Measurements from ENCODE around the gene TRABD2B. TPM values are rescaled to one million over a fixed set of nuclear protein-coding genes. Genes with fewer than 3 reads are reported as not detected.

TRABD2B gene
- polyA plus RNA-seq, 2 donors = 0.24 to 0.34 TPM

GRCh38 chr1:47766832-47767740 lies 230.1 kb downstream of the TRABD2B start:
- 68 to 70% methylated on average over 12 of the region's 12 CpGs for WGBS, 2 donors
- Histone ChIP-seq H3K27ac (ENCODE audit: low read depth in 2 of 2, low read length in 1 of 2) (no peak overlapping the region), H3K9me3 (ENCODE audit: control insufficient read depth in 2 of 2, insufficient read depth in 1 of 2, low read depth in 1 of 2, low read length in 1 of 2) (no peaks in the 10 kb centered on the region)

GRCh38 chr1:47765742-47766485 lies 231.3 kb downstream of the TRABD2B start:
- no peaks in the 10 kb centered on the region for H3K36me3 ChIP-seq (ENCODE audit: control insufficient read depth in 2 of 2, insufficient read depth in 2 of 2, low read length in 1 of 2)
- H3K4me3 ChIP-seq (ENCODE audit: low read depth in 1 of 2, low read length in 2 of 2) = no peak overlapping the region
- H3K27ac ChIP-seq (ENCODE audit: low read depth in 2 of 2, low read length in 1 of 2) = no peak overlapping the region
- 82 to 89% methylated on average over 22 of the region's 22 CpGs for WGBS, 2 donors
- H3K9me3 ChIP-seq (ENCODE audit: control insufficient read depth in 2 of 2, insufficient read depth in 1 of 2, low read depth in 1 of 2, low read length in 1 of 2) = no peaks in the 10 kb centered on the region
- peaks cover 2 to 8% of the 10 kb centered on the region in 2 donors for H3K4me1 ChIP-seq (ENCODE audit: control insufficient read depth in 2 of 2, insufficient read depth in 2 of 2, low read length in 1 of 2)
- no peaks in the 10 kb centered on the region for H3K27me3 ChIP-seq (ENCODE audit: control insufficient read depth in 1 of 2, insufficient read depth in 2 of 2, low read length in 2 of 2)

More at GRCh38 chr1:47766832-47767740, 230.1 kb downstream of the TRABD2B start:
- Histone ChIP-seq H3K4me1 (ENCODE audit: control insufficient read depth in 2 of 2, insufficient read depth in 2 of 2, low read length in 1 of 2) (peaks cover 2 to 8% of the 10 kb centered on the region in 2 donors), H3K36me3 (ENCODE audit: control insufficient read depth in 2 of 2, insufficient read depth in 2 of 2, low read length in 1 of 2) (no peaks in the 10 kb centered on the region), H3K4me3 (ENCODE audit: low read depth in 1 of 2, low read length in 2 of 2) (no peak overlapping the region), H3K27me3 (ENCODE audit: control insufficient read depth in 1 of 2, insufficient read depth in 2 of 2, low read length in 2 of 2) (no peaks in the 10 kb centered on the region)

GRCh38 chr1:47765236-47765635 lies 231.9 kb downstream of the TRABD2B start:
- H3K36me3 ChIP-seq (ENCODE audit: control insufficient read depth in 2 of 2, insufficient read depth in 2 of 2, low read length in 1 of 2) = no peaks in the 10 kb centered on the region
- H3K4me3 ChIP-seq (ENCODE audit: low read depth in 1 of 2, low read length in 2 of 2) = no peak overlapping the region
- peaks cover 2 to 8% of the 10 kb centered on the region in 2 donors for H3K4me1 ChIP-seq (ENCODE audit: control insufficient read depth in 2 of 2, insufficient read depth in 2 of 2, low read length in 1 of 2)
- 84 to 88% methylated on average over 8 of the region's 8 CpGs for WGBS, 2 donors
- H3K27me3 ChIP-seq (ENCODE audit: control insufficient read depth in 1 of 2, insufficient read depth in 2 of 2, low read length in 2 of 2) = no peaks in the 10 kb centered on the region
- no peaks in the 10 kb centered on the region for H3K9me3 ChIP-seq (ENCODE audit: control insufficient read depth in 2 of 2, insufficient read depth in 1 of 2, low read depth in 1 of 2, low read length in 1 of 2)
- H3K27ac ChIP-seq (ENCODE audit: low read depth in 2 of 2, low read length in 1 of 2) = no peak overlapping the region

GRCh38 chr1:47764461-47765046 lies 232.6 kb downstream of the TRABD2B start:
- WGBS, 2 donors = 76 to 82% methylated on average over 9 of the region's 9 CpGs
- Histone ChIP-seq H3K36me3 (ENCODE audit: control insufficient read depth in 2 of 2, insufficient read depth in 2 of 2, low read length in 1 of 2) (no peaks in the 10 kb centered on the region), H3K27ac (ENCODE audit: low read depth in 2 of 2, low read length in 1 of 2) (no peak overlapping the region)

GRCh38 chr1:47763591-47764171 lies 233.5 kb downstream of the TRABD2B start:
- H3K9me3 ChIP-seq (ENCODE audit: control insufficient read depth in 2 of 2, insufficient read depth in 1 of 2, low read depth in 1 of 2, low read length in 1 of 2) = no peaks in the 10 kb centered on the region
- WGBS, 2 donors = 29 to 46% methylated on average over 9 of the region's 9 CpGs
- no peak overlapping the region for H3K4me3 ChIP-seq (ENCODE audit: low read depth in 1 of 2, low read length in 2 of 2)
- no peaks in the 10 kb centered on the region for H3K27me3 ChIP-seq (ENCODE audit: control insufficient read depth in 1 of 2, insufficient read depth in 2 of 2, low read length in 2 of 2)
- no peaks in the 10 kb centered on the region for H3K36me3 ChIP-seq (ENCODE audit: control insufficient read depth in 2 of 2, insufficient read depth in 2 of 2, low read length in 1 of 2)
- peaks cover 2 to 8% of the 10 kb centered on the region in 2 donors for H3K4me1 ChIP-seq (ENCODE audit: control insufficient read depth in 2 of 2, insufficient read depth in 2 of 2, low read length in 1 of 2)
- H3K27ac ChIP-seq (ENCODE audit: low read depth in 2 of 2, low read length in 1 of 2) = no peak overlapping the region

More at GRCh38 chr1:47764461-47765046, 232.6 kb downstream of the TRABD2B start:
- Histone ChIP-seq H3K4me3 (ENCODE audit: low read depth in 1 of 2, low read length in 2 of 2) (no peak overlapping the region), H3K4me1 (ENCODE audit: control insufficient read depth in 2 of 2, insufficient read depth in 2 of 2, low read length in 1 of 2) (peaks cover 2 to 8% of the 10 kb centered on the region in 2 donors), H3K27me3 (ENCODE audit: control insufficient read depth in 1 of 2, insufficient read depth in 2 of 2, low read length in 2 of 2) (no peaks in the 10 kb centered on the region), H3K9me3 (ENCODE audit: control insufficient read depth in 2 of 2, insufficient read depth in 1 of 2, low read depth in 1 of 2, low read length in 1 of 2) (no peaks in the 10 kb centered on the region)

- 70 to 79% methylated on average over 5 of the region's 5 CpGs for WGBS, 2 donors
These were observed 235.2 kb downstream of the TRABD2B start for GRCh38 chr1:47761974-47762373.

GRCh38 chr1:47761201-47761930 lies 235.8 kb downstream of the TRABD2B start:
- no peak overlapping the region for H3K4me3 ChIP-seq (ENCODE audit: low read depth in 1 of 2, low read length in 2 of 2)

More at GRCh38 chr1:47761974-47762373, 235.2 kb downstream of the TRABD2B start:
- Histone ChIP-seq H3K9me3 (ENCODE audit: control insufficient read depth in 2 of 2, insufficient read depth in 1 of 2, low read depth in 1 of 2, low read length in 1 of 2) (no peaks in the 10 kb centered on the region), H3K4me1 (ENCODE audit: control insufficient read depth in 2 of 2, insufficient read depth in 2 of 2, low read length in 1 of 2) (peaks cover 5 to 13% of the 10 kb centered on the region in 2 donors), H3K27ac (ENCODE audit: low read depth in 2 of 2, low read length in 1 of 2) (no peak overlapping the region), H3K4me3 (ENCODE audit: low read depth in 1 of 2, low read length in 2 of 2) (no peak overlapping the region), H3K36me3 (ENCODE audit: control insufficient read depth in 2 of 2, insufficient read depth in 2 of 2, low read length in 1 of 2) (no peaks in the 10 kb centered on the region), H3K27me3 (ENCODE audit: control insufficient read depth in 1 of 2, insufficient read depth in 2 of 2, low read length in 2 of 2) (no peaks in the 10 kb centered on the region)

GRCh38 chr1:47759936-47760629 lies 237.1 kb downstream of the TRABD2B start:
- 78 to 81% methylated on average over 9 of the region's 9 CpGs for WGBS, 2 donors
- H3K4me1 ChIP-seq (ENCODE audit: control insufficient read depth in 2 of 2, insufficient read depth in 2 of 2, low read length in 1 of 2) = peaks cover 5 to 13% of the 10 kb centered on the region in 2 donors
- H3K27me3 ChIP-seq (ENCODE audit: control insufficient read depth in 1 of 2, insufficient read depth in 2 of 2, low read length in 2 of 2) = no peaks in the 10 kb centered on the region
- H3K4me3 ChIP-seq (ENCODE audit: low read depth in 1 of 2, low read length in 2 of 2) = no peak overlapping the region
- H3K27ac ChIP-seq (ENCODE audit: low read depth in 2 of 2, low read length in 1 of 2) = no peak overlapping the region
- H3K36me3 ChIP-seq (ENCODE audit: control insufficient read depth in 2 of 2, insufficient read depth in 2 of 2, low read length in 1 of 2) = no peaks in the 10 kb centered on the region
- H3K9me3 ChIP-seq (ENCODE audit: control insufficient read depth in 2 of 2, insufficient read depth in 1 of 2, low read depth in 1 of 2, low read length in 1 of 2) = no peaks in the 10 kb centered on the region

More at GRCh38 chr1:47761201-47761930, 235.8 kb downstream of the TRABD2B start:
- Histone ChIP-seq H3K9me3 (ENCODE audit: control insufficient read depth in 2 of 2, insufficient read depth in 1 of 2, low read depth in 1 of 2, low read length in 1 of 2) (no peaks in the 10 kb centered on the region), H3K27me3 (ENCODE audit: control insufficient read depth in 1 of 2, insufficient read depth in 2 of 2, low read length in 2 of 2) (no peaks in the 10 kb centered on the region), H3K27ac (ENCODE audit: low read depth in 2 of 2, low read length in 1 of 2) (no peak overlapping the region), H3K36me3 (ENCODE audit: control insufficient read depth in 2 of 2, insufficient read depth in 2 of 2, low read length in 1 of 2) (no peaks in the 10 kb centered on the region), H3K4me1 (ENCODE audit: control insufficient read depth in 2 of 2, insufficient read depth in 2 of 2, low read length in 1 of 2) (peaks cover 5 to 13% of the 10 kb centered on the region in 2 donors)
- 83 to 86% methylated on average over 8 of the region's 8 CpGs for WGBS, 2 donors
